OCI-LY7 (cell line): ENCODE results near the gene ANTXR1. TPM values are rescaled to one million over a fixed set of nuclear protein-coding genes. Genes with fewer than 3 reads are reported as not detected.

Source experiments
- BruUV-seq: library from RNA; stranded (reverse); fragments of 400-500 nt; replicated peaks from 2 replicates; lab custom pipeline; 2021; lab: Mats Ljungman, UMichigan
- CTCF ChIA-PET: fragments of 300-600 bp; sonication (Branson Sonifier 250); formaldehyde crosslinking; loops from one replicate; lab custom pipeline; 2022; ENCODE audit warnings: antibody characterized with exemption; ENCODE audit not compliant: unreplicated experiment; lab: Charles Lee
- POLR2A ChIA-PET: fragments of 300-600 bp; sonication (Branson Sonifier 250); formaldehyde crosslinking; loops from one replicate; lab custom pipeline; 2022; ENCODE audit warnings: antibody characterized with exemption; lab: Charles Lee
- DNase-seq: peaks from one replicate; pipeline ENCODE4 v3.0.0-alpha.2; 2015; ENCODE audit warnings: low spot score
- H2AFZ ChIP-seq: fragments of 200-600 bp; sonication (generic), shearing (Covaris generic); 2 replicates; pipeline ENCODE4 v1.6.1; 2014; ENCODE audit warnings: mild to moderate bottlenecking, antibody characterized with exemption, low read length, moderate library complexity
- H3K27ac ChIP-seq: fragments of 200-600 bp; sonication (generic); 2 replicates; pipeline ENCODE4 v1.5.1; 2014; ENCODE audit warnings: mixed run types, low read depth, mild to moderate bottlenecking, moderate library complexity, low read length, inconsistent platforms; ENCODE audit not compliant: poor library complexity, severe bottlenecking
- H3K36me3 ChIP-seq: fragments of 200-600 bp; sonication (generic); 2 replicates; pipeline ENCODE4 v1.6.1; 2014; ENCODE audit warnings: mild to moderate bottlenecking, antibody characterized with exemption, low read length, moderate library complexity, mixed read lengths; ENCODE audit not compliant: insufficient read depth
- H3K4me1 ChIP-seq: fragments of 200-600 bp; sonication (generic); 2 replicates; pipeline ENCODE4 v1.5.1; 2014; ENCODE audit warnings: mild to moderate bottlenecking, low read length; ENCODE audit not compliant: insufficient read depth, poor library complexity, severe bottlenecking
- H3K4me2 ChIP-seq: fragments of 200-600 bp; sonication (generic); 2 replicates; pipeline ENCODE4 v1.6.1; 2014; ENCODE audit warnings: mild to moderate bottlenecking, low read length
- H3K4me3 ChIP-seq: fragments of 200-600 bp; sonication (generic); 2 replicates; pipeline ENCODE4 v1.5.1; 2014; ENCODE audit warnings: mild to moderate bottlenecking, low read depth, low read length; ENCODE audit not compliant: poor library complexity, severe bottlenecking
- H3K79me2 ChIP-seq: fragments of 200-600 bp; sonication (generic); 2 replicates; pipeline ENCODE4 v1.6.1; 2016; ENCODE audit warnings: low read depth, mild to moderate bottlenecking, low read length, moderate library complexity, mixed read lengths; ENCODE audit not compliant: insufficient read depth
- H3K9me2 ChIP-seq: fragments of 200-600 bp; sonication (generic); 2 replicates; pipeline ENCODE4 v1.6.1; 2016; ENCODE audit warnings: mild to moderate bottlenecking, low read length, mixed read lengths; ENCODE audit not compliant: insufficient read depth
- H3K9me3 ChIP-seq: fragments of 200-600 bp; sonication (generic); 2 replicates; pipeline ENCODE4 v1.6.1; 2014; ENCODE audit warnings: mild to moderate bottlenecking, mixed run types, low read length, mixed read lengths
- H4K20me1 ChIP-seq: fragments of 200-600 bp; sonication (generic); 2 replicates; pipeline ENCODE4 v1.6.1; 2014; ENCODE audit warnings: mild to moderate bottlenecking, antibody characterized with exemption, low read length, moderate library complexity, mixed read lengths; ENCODE audit not compliant: insufficient read depth
- EZH2phosphoT487 ChIP-seq: fragments of 200-600 bp; sonication (generic); IDR thresholded peaks from 2 replicates; pipeline ENCODE4 v1.6.1; 2018; ENCODE audit warnings: low read depth, borderline replicate concordance, mild to moderate bottlenecking, mixed run types, antibody characterized with exemption, low read length, moderate library complexity, mixed read lengths
- intact Hi-C: fragments of 100-400 bp; cut with micrococcal nuclease; formaldehyde crosslinking; loops from one replicate; pipeline ENCODE4 v1.10.0; 2022; ENCODE audit not compliant: unreplicated experiment
- total RNA-seq, 2 experiments: library from RNA; depleted of rRNA in 1 of 2; stranded (reverse); fragments of >200 nt in 1 of 2; shearing (Covaris generic) in 1 of 2; gene quantifications; 2 replicates each; pipeline ENCODE4 v1.2.3, GENCODE V29; 2014 to 2022
- TF ChIP-seq, protein P1 (sequence below): fragments of 200-600 bp; sonication (generic); conservative IDR thresholded peaks from 2 replicates; pipeline ENCODE4 v1.5.1; 2014; ENCODE audit warnings: mild to moderate bottlenecking, antibody characterized with exemption, low read length, moderate library complexity, mixed read lengths

ANTXR1 gene
- total RNA-seq, 2 experiments from 2014 or later, result not detected

DNA sequence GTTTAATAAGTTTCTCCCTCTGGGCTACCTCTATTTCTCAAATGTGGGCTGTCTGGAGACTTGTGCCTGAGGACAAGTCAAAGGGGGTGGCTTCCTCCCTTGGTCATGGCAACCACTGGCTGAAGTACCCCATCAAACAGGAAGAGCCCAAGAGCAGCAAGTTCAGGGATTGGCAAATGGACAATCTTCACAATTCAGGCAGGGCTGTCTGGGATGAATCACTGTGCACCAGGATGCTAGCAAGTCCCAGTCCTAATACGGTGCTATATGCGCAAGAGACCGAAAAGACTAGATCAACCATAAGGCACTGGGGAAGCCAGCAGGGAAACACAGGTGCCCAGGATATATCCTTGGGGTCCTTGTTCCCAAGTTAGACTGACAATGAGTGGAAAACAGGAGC lies 75.5 kb downstream of the ANTXR1 start:
- Histone ChIP-seq H3K4me2 (no peak overlapping the region), H3K4me3 (no peak overlapping the region), H3K4me1 (no peaks in the 10 kb centered on the region), H3K36me3 (no peaks in the 10 kb centered on the region), H3K27ac (no peak overlapping the region), H2AFZ (no peak overlapping the region), H3K9me2 (no peaks in the 10 kb centered on the region), H3K79me2 (no peaks in the 10 kb centered on the region), H4K20me1 (no peaks in the 10 kb centered on the region), H3K9me3 (no peaks in the 10 kb centered on the region)
- no TSS peak for BruUV-seq
- ChIA-PET CTCF (interaction anchor here (0.6 kb wide), 1 partner anchor 217 kb away, joined by 5 read pairs; no protein-coding TSS in a partner anchor), POLR2A (no interaction called here)
- intact Hi-C loops, result no loop called here
- no peak for DNase-seq
- TF ChIP-seq EZH2phosphoT487, result no peak
- TF ChIP-seq, protein P1, sequence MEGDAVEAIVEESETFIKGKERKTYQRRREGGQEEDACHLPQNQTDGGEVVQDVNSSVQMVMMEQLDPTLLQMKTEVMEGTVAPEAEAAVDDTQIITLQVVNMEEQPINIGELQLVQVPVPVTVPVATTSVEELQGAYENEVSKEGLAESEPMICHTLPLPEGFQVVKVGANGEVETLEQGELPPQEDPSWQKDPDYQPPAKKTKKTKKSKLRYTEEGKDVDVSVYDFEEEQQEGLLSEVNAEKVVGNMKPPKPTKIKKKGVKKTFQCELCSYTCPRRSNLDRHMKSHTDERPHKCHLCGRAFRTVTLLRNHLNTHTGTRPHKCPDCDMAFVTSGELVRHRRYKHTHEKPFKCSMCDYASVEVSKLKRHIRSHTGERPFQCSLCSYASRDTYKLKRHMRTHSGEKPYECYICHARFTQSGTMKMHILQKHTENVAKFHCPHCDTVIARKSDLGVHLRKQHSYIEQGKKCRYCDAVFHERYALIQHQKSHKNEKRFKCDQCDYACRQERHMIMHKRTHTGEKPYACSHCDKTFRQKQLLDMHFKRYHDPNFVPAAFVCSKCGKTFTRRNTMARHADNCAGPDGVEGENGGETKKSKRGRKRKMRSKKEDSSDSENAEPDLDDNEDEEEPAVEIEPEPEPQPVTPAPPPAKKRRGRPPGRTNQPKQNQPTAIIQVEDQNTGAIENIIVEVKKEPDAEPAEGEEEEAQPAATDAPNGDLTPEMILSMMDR, result no peak

DNA sequence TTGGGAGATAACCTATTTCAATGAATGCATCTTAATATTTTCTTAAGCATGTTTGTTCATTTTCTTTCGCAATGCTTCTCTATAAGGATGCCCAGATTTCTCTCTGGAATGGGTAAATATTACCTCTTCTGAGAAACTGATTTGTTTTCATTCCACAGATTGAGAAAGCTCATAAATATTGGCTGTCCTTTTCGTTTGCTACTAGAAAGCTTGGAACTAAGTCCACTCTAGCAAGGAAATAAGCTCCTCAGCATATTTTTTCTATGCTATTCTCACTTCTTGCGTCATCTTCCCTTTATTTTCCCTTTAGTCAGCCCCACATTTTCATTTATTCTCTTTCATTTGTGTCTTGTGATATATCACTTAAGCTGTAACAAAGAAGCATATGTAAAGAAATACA lies 76.3 kb downstream of the ANTXR1 start:
- Histone ChIP-seq H2AFZ (no peak overlapping the region), H3K9me2 (no peaks in the 10 kb centered on the region), H3K4me3 (no peak overlapping the region), H3K4me1 (no peaks in the 10 kb centered on the region), H3K27ac (no peak overlapping the region), H4K20me1 (no peaks in the 10 kb centered on the region), H3K9me3 (no peaks in the 10 kb centered on the region), H3K4me2 (no peak overlapping the region), H3K36me3 (no peaks in the 10 kb centered on the region), H3K79me2 (no peaks in the 10 kb centered on the region)
- intact Hi-C loops, result no loop called here
- no TSS peak for BruUV-seq
- POLR2A ChIA-PET, result interaction anchor here (0.7 kb wide), 1 partner anchor 437 kb away, joined by 3 read pairs; no protein-coding TSS in a partner anchor
- TF ChIP-seq EZH2phosphoT487, result no peak
- TF ChIP-seq, protein P1, result no peak
- CTCF ChIA-PET, result no interaction called here
- DNase-seq, result no peak

DNA sequence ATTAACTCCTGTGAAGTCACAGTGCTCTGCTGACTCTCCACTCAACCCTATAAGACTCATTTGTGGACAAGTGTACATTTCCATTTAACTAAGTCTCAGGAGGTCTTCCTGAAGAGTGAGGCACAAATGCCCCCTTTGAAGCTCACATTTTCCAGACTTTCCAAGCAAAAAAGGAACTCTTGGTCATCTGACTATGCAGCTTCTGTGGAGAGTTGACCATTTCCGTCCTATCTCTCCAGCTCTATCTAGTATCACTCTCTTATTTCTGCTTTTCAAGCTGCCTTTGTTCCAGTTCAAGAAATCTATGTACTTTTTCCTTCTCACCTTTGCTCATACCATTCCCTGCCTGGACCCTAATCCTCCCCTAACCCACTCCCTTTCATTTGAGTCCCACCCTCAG lies 77.0 kb downstream of the ANTXR1 start:
- no peak for DNase-seq
- H3K36me3 ChIP-seq, result no peaks in the 10 kb centered on the region
- H3K4me3 ChIP-seq, result no peak overlapping the region
- intact Hi-C loops, result no loop called here
- no peaks in the 10 kb centered on the region for H3K9me2 ChIP-seq
- TF ChIP-seq, protein P1, result no peak
- TF ChIP-seq EZH2phosphoT487, result no peak
- no peaks in the 10 kb centered on the region for H4K20me1 ChIP-seq
- no TSS peak for BruUV-seq
- H3K27ac ChIP-seq, result no peak overlapping the region
- no peaks in the 10 kb centered on the region for H3K9me3 ChIP-seq
- no peak overlapping the region for H2AFZ ChIP-seq
- H3K79me2 ChIP-seq, result no peaks in the 10 kb centered on the region
- ChIA-PET CTCF (no interaction called here), POLR2A (no interaction called here)
- H3K4me1 ChIP-seq, result no peaks in the 10 kb centered on the region
- H3K4me2 ChIP-seq, result no peak overlapping the region
